MM.1S (cell line): Measurements from ENCODE around the gene LMOD1.

Source experiments
- DNase-seq: peaks from one replicate; pipeline ENCODE4 v3.0.0-alpha.2; 2015
- H2AFZ ChIP-seq: fragments of 300-600 bp; sonication (generic); 2 replicates; pipeline ENCODE4 v1.6.0; 2016; ENCODE audit warnings: antibody characterized with exemption, low read length
- H3F3A ChIP-seq: fragments of 300-600 bp; sonication (generic); 2 replicates; pipeline ENCODE4 v1.6.1; 2016; ENCODE audit warnings: mild to moderate bottlenecking, antibody characterized with exemption, low read length, moderate library complexity, mixed read lengths; ENCODE audit not compliant: insufficient read depth
- H3K27ac ChIP-seq: fragments of 300-600 bp; sonication (generic); 2 replicates; pipeline ENCODE4 v1.5.1; 2016; ENCODE audit warnings: mild to moderate bottlenecking, low read length
- H3K27me3 ChIP-seq: fragments of 300-600 bp; sonication (generic); replicated peaks from 2 replicates; pipeline ENCODE4 v1.6.0; 2016; ENCODE audit warnings: low read length; ENCODE audit not compliant: insufficient read depth
- H3K36me3 ChIP-seq: fragments of 300-600 bp; sonication (generic); replicated peaks from 2 replicates; pipeline ENCODE4 v1.6.1; 2016; ENCODE audit warnings: mild to moderate bottlenecking, low read length, mixed read lengths; ENCODE audit not compliant: insufficient read depth
- H3K4me1 ChIP-seq: fragments of 300-600 bp; sonication (generic); 2 replicates; pipeline ENCODE4 v1.6.1; 2016; ENCODE audit warnings: low read length, mixed read lengths
- H3K4me2 ChIP-seq: fragments of 300-600 bp; sonication (generic); 2 replicates; pipeline ENCODE4 v1.6.0; 2016; ENCODE audit warnings: low read depth, low read length
- H3K4me3 ChIP-seq: fragments of 300-600 bp; sonication (generic); 2 replicates; pipeline ENCODE4 v1.5.1; 2016; ENCODE audit warnings: low read length, mixed read lengths
- H3K79me2 ChIP-seq: fragments of 300-600 bp; sonication (generic); 2 replicates; pipeline ENCODE4 v1.6.1; 2016; ENCODE audit warnings: mixed run types, low read length, mixed read lengths
- H3K9ac ChIP-seq: fragments of 300-600 bp; sonication (generic); 2 replicates; pipeline ENCODE4 v1.6.1; 2016; ENCODE audit warnings: low read length, mixed read lengths
- H3K9me2 ChIP-seq: fragments of 300-600 bp; sonication (generic); replicated peaks from 2 replicates; pipeline ENCODE4 v1.6.1; 2016; ENCODE audit warnings: mild to moderate bottlenecking, low read length, mixed read lengths; ENCODE audit not compliant: insufficient read depth
- H3K9me3 ChIP-seq: fragments of 300-600 bp; sonication (generic); replicated peaks from 2 replicates; pipeline ENCODE4 v1.6.1; 2016; ENCODE audit warnings: mild to moderate bottlenecking, low read length, mixed read lengths; ENCODE audit not compliant: insufficient read depth
- H4K20me1 ChIP-seq: fragments of 300-600 bp; sonication (generic); 2 replicates; pipeline ENCODE4 v1.6.1; 2016; ENCODE audit warnings: mild to moderate bottlenecking, low read length, moderate library complexity, mixed read lengths; ENCODE audit not compliant: insufficient read depth
- EZH2 ChIP-seq: fragments of 300-600 bp; sonication (generic); optimal IDR thresholded peaks from 2 replicates; pipeline ENCODE3; 2017; ENCODE audit warnings: low read depth, mild to moderate bottlenecking, antibody characterized with exemption, low read length, mixed read lengths
- EZH2phosphoT487 ChIP-seq: fragments of 300-600 bp; sonication (generic); IDR thresholded peaks from 2 replicates; pipeline ENCODE4 v1.6.1; 2018; ENCODE audit warnings: antibody characterized with exemption, low read length
- TF ChIP-seq, protein P1 (sequence below): fragments of 300-600 bp; sonication (generic); IDR thresholded peaks from 2 replicates; pipeline ENCODE4 v1.5.1; 2016; ENCODE audit warnings: antibody characterized with exemption, low read length, mixed read lengths

Gene LMOD1

DNA sequence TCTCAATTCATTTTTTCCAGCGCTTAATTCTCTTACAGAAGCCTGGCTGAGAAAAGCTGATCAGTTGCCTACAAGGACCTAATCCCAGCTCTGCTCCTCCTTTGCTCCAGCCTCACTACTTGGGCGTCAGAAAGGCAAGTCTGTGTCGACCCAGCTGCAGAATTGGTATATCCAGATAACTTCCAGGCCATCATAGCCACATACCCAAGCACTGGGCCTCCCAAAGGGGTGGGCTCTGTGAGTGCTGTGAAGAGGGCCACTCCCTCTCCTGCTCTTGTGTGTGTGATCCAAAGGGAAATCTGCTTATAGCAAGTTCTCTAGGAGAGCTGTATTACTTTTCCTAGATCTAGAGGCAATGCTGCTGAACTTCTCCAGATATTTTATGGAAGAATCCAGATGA is 18.1 kb downstream of the LMOD1 start:
- Histone ChIP-seq H3K9ac (no peak overlapping the region), H2AFZ (no peak overlapping the region), H3K27ac (no peak overlapping the region), H3K36me3 (no peaks in the 10 kb centered on the region), H3K27me3 (no peaks in the 10 kb centered on the region), H4K20me1 (no peaks in the 10 kb centered on the region), H3F3A (no peaks in the 10 kb centered on the region), H3K4me3 (no peak overlapping the region), H3K9me2 (no peaks in the 10 kb centered on the region), H3K9me3 (no peaks in the 10 kb centered on the region), H3K4me2 (no peak overlapping the region), H3K4me1 (no peaks in the 10 kb centered on the region), H3K79me2 (no peaks in the 10 kb centered on the region)
- no peak for TF ChIP-seq EZH2phosphoT487
- TF ChIP-seq EZH2 = no peak
- TF ChIP-seq, protein P1, sequence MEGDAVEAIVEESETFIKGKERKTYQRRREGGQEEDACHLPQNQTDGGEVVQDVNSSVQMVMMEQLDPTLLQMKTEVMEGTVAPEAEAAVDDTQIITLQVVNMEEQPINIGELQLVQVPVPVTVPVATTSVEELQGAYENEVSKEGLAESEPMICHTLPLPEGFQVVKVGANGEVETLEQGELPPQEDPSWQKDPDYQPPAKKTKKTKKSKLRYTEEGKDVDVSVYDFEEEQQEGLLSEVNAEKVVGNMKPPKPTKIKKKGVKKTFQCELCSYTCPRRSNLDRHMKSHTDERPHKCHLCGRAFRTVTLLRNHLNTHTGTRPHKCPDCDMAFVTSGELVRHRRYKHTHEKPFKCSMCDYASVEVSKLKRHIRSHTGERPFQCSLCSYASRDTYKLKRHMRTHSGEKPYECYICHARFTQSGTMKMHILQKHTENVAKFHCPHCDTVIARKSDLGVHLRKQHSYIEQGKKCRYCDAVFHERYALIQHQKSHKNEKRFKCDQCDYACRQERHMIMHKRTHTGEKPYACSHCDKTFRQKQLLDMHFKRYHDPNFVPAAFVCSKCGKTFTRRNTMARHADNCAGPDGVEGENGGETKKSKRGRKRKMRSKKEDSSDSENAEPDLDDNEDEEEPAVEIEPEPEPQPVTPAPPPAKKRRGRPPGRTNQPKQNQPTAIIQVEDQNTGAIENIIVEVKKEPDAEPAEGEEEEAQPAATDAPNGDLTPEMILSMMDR = no peak
- DNase-seq = no peak

DNA sequence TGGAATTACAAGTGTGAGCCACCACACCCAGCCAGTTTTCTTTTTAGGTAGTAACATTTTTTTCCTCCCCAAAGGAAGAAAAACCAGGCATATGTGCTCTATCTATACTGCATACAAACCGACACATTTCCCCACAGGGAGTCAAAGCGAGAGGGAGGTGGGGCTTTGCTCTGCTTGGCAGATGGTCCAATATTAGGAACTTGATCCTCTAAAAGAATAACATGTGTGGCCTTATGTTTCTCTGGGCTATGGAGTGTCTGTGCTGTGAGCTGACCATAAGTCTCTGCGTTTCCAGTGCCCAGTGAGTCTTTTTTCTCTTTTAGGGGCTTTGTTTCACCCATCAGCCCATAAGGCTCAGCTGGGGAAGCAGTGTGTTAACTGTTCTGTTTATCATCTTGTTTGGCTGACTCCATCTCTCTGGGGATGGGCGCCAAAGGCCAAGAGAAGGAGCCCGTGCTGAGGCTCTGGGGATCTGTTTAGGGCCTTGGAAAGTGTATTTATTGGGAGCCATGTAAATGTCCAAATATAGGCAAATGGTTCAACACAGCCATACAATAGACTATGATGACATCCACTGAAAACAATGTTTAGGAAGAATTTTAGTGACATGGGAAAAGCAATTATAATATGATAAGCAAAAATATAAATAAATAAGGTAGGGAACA is 20.2 kb downstream of the LMOD1 start:
- no peak for DNase-seq

DNA sequence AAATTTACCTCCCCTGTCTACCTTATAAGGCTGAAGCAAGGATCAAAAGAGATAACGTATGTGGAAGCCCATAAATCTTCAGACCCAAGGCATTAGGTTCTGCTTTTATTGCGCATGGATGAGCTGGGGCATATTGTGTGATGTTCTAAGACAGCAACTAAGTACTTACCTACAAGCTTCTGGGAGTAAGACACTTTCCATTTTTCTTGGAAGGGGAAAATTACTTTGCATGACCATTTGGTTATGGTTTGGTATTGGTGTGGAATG is 21.1 kb downstream of the LMOD1 start:
- Histone ChIP-seq H3K27me3 (no peaks in the 10 kb centered on the region), H3K27ac (no peak overlapping the region), H4K20me1 (no peaks in the 10 kb centered on the region), H3K9me3 (no peaks in the 10 kb centered on the region), H3K9ac (no peak overlapping the region), H3K9me2 (no peaks in the 10 kb centered on the region), H3K4me2 (no peak overlapping the region), H3K4me3 (no peak overlapping the region), H3K4me1 (no peaks in the 10 kb centered on the region), H2AFZ (no peak overlapping the region), H3F3A (no peaks in the 10 kb centered on the region), H3K36me3 (no peaks in the 10 kb centered on the region), H3K79me2 (no peaks in the 10 kb centered on the region)
- no peak for DNase-seq
- TF ChIP-seq EZH2phosphoT487 = no peak
- TF ChIP-seq EZH2 = no peak
- TF ChIP-seq, protein P1 = no peak

More for the DNA sequence above, 20.2 kb downstream of the LMOD1 start:
- Histone ChIP-seq H3K9ac (no peak overlapping the region), H3K4me1 (no peaks in the 10 kb centered on the region), H4K20me1 (no peaks in the 10 kb centered on the region), H3K36me3 (no peaks in the 10 kb centered on the region), H3K4me2 (no peak overlapping the region), H3K9me2 (no peaks in the 10 kb centered on the region), H3K4me3 (no peak overlapping the region), H3F3A (no peaks in the 10 kb centered on the region), H3K9me3 (no peaks in the 10 kb centered on the region), H2AFZ (no peak overlapping the region), H3K27me3 (no peaks in the 10 kb centered on the region), H3K27ac (no peak overlapping the region), H3K79me2 (no peaks in the 10 kb centered on the region)
- TF ChIP-seq EZH2 (no peak), EZH2phosphoT487 (no peak)
- TF ChIP-seq, protein P1 = no peak
